ENCODE results near the gene MUSK.

Gene MUSK

GRCh38 chr9:110769667-110770066 is 101.1 kb downstream of the MUSK start:
- no peak overlapping the region for H3K27ac ChIP-seq
- TF ChIP-seq ZFX (IDR thresholded peaks at IDR 0.05) (no peak), CTCF (conservative IDR thresholded peaks at IDR 0.05) (no peak)

- TF ChIP-seq ZFX (IDR thresholded peaks at IDR 0.05) = no peak
- TF ChIP-seq CTCF (conservative IDR thresholded peaks at IDR 0.05) = no peak
- H3K27ac ChIP-seq = no peak overlapping the region
These were observed 107.1 kb downstream of the MUSK start for GRCh38 chr9:110775724-110776123.

GRCh38 chr9:110776221-110776620 is 107.6 kb downstream of the MUSK start:
- TF ChIP-seq ZFX (IDR thresholded peaks at IDR 0.05) = no peak
- no peak for TF ChIP-seq CTCF (conservative IDR thresholded peaks at IDR 0.05)
- no peak overlapping the region for H3K27ac ChIP-seq

GRCh38 chr9:110777196-110777875 is 108.7 kb downstream of the MUSK start:
- TF ChIP-seq CTCF (conservative IDR thresholded peaks at IDR 0.05) (no peak), ZFX (IDR thresholded peaks at IDR 0.05) (no peak)
- H3K27ac ChIP-seq = no peak overlapping the region

- TF ChIP-seq ZFX (IDR thresholded peaks at IDR 0.05) = no peak
- no peak for TF ChIP-seq CTCF (conservative IDR thresholded peaks at IDR 0.05)
- H3K27ac ChIP-seq = no peak overlapping the region
These were observed 109.3 kb downstream of the MUSK start for GRCh38 chr9:110777876-110778215.

GRCh38 chr9:110782701-110783100 is 114.1 kb downstream of the MUSK start:
- H3K27ac ChIP-seq = no peak overlapping the region
- no peak for TF ChIP-seq ZFX (IDR thresholded peaks at IDR 0.05)
- TF ChIP-seq CTCF (conservative IDR thresholded peaks at IDR 0.05) = no peak

- no peak overlapping the region for H3K27ac ChIP-seq
- no peak for TF ChIP-seq ZFX (IDR thresholded peaks at IDR 0.05)
- TF ChIP-seq CTCF (conservative IDR thresholded peaks at IDR 0.05) = no peak
These were observed 115.7 kb downstream of the MUSK start for GRCh38 chr9:110784309-110784708.

Measured in C4-2B (cell line).